GM12801 (cell line): Measurements from ENCODE around the gene SUPT4H1.

ENCODE experiments used
- TF ChIP-seq, protein P1 (sequence below): IDR thresholded peaks from one replicate; pipeline ENCODE4 v1.5.1; 2011; ENCODE audit warnings: control low read depth; ENCODE audit not compliant: insufficient read length; ENCODE audit errors: extremely low read depth

Gene SUPT4H1

DNA sequence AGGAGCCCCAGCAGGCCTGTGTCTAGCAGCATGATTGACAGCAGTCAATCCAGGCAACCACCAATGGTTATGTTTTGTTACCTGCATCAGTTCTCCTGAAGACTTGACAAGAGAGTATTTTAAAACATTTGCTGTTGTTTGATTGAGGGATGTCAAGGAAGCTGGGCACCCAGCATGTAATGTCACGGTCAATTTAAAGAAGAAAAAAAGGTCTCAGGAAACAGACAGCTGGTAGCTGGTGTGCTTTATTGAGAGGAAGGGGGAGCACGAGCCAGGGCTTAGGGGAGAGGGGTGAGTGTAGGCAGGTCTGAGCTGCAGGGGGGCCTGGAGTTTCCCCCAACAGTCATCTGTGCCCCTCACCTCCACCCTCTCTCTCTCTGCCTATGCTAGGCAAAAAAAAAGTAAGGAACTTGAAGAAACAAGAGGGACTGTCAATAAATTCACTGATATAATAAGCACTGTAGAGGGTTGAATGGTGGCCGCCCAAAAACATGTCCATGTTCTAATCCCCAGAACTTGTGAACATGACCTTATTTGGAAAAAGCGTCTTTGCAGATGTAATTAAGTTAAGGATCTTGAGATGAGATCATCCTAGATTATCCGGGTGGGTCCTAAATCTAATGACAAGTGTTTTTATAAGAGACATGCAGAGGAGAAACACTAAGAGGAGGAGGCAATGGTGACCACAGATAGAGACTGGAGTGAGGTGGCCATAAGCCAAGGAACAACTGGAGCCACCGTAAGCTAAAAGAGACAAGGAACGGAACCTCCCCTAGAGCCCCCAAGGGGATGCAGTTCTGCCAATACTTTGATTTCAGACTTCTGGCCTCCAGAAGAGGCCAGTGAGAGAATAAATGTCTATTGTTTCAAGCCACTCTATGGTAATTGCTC is 37.9 kb downstream of the SUPT4H1 start:
- TF ChIP-seq, protein P1, sequence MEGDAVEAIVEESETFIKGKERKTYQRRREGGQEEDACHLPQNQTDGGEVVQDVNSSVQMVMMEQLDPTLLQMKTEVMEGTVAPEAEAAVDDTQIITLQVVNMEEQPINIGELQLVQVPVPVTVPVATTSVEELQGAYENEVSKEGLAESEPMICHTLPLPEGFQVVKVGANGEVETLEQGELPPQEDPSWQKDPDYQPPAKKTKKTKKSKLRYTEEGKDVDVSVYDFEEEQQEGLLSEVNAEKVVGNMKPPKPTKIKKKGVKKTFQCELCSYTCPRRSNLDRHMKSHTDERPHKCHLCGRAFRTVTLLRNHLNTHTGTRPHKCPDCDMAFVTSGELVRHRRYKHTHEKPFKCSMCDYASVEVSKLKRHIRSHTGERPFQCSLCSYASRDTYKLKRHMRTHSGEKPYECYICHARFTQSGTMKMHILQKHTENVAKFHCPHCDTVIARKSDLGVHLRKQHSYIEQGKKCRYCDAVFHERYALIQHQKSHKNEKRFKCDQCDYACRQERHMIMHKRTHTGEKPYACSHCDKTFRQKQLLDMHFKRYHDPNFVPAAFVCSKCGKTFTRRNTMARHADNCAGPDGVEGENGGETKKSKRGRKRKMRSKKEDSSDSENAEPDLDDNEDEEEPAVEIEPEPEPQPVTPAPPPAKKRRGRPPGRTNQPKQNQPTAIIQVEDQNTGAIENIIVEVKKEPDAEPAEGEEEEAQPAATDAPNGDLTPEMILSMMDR, result no peak

DNA sequence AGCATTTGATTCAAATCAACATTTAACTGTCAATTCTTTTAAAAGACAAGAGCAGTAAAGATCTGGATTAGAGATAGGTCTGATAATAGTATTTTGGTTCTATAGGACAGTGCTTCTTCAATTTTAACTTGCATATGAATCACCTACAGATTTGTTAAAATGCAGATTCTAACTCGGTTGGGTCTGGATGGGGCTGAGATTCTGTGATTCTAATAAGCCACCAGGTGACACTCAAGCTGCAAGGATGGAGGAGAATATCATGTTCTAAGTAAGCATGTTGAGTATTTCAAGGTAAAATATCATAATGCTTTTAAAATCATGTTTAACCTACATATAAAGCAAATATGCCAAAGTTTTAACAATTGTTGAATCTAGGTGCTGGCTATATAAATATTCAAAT is 39.2 kb downstream of the SUPT4H1 start:
- TF ChIP-seq, protein P1, result no peak

DNA sequence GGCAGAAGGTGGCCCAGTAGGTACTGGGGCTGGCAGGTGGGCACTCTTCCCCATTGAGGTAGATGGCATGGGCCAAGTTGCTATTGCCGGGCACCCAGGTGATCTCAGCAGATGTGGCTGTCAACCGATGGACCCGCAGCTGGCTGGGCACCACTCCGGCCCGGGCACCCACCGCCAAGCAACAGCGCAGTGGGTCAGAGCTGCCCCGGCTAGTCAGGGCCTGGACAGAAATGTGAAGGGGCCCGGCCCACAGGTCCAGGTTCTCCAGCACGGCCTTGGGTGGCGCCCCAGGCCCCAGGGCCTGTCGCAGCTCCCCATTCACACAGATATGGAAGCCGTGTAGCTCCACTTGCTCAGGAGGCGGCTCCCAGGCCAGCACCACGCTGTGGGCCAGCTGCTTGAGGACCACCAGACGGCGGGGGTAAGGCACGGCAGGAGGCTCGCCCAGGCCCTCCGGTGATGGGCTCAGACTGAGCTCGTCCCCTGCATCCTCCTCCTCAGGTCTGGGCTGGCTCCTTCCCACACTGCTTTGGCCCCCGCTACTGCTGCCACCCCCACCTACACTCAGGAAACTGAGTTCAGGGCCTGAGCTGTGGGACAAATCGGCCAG is 39.9 kb downstream of the SUPT4H1 start:
- TF ChIP-seq, protein P1, result no peak

DNA sequence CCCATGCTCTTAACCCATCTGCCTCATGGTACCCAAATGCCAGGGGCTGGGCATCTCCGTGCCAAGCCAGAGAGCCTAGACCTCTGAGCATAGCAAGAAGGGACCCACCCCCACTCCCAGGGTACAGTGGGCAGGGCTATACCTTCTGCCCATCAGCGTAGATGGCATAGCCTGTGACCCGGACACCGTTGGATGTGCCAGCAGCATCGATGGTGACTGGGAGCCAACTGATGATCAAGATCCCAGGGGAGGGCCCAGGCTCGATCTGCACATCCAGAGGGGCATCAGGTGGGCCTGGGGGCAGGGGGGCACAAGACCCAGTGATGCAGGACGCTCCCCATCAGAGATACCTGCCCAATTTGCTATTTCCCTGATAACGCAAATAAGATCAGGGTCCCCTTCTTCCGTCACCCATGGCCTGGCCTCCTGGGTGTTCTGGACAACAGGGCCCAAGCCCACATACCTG is 40.5 kb downstream of the SUPT4H1 start:
- TF ChIP-seq, protein P1, result no peak

DNA sequence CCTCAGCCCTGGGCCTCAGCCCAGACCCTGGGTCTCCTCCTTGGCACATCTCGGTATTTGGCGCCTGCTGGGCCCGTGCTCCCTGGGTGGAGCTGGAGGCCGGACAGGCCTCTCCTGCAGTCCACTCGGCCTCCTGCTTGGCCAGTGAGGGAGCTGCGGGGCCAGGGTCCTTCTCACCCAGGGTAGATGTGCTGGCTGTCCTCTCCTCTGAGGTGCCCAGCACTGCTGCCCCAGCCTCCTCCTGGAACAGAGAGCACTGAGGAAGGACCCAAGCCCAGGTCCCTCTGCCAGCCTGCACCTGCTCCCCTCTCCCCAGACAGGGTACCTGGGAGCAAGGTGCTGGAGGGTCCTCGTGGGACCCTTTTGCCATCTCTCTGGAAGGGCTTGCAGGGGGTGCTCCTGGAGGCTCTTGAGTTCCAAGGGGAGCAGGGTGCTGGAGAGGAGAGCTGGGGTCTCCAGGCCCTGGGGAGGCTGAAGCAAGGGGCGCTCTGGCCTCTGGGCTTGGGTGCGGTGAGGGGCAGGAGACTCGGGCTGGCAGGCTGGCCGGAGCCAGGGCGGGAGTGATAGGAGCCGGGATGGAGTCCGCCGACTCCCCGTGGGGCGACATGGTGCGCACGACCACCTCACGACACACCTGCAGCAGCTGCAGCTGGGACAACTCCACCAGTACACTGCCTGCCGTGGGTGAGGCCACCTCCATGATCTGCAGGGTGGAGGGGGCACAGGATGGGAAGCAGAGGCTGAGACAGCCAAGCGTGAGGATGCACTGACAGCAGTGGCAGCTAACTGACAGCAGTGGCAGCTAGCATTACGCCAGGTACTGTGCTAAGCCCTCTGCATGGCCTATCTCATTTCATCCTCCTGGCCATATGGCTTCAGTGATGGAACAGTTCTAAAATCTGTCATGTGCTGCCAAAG is 41.2 kb downstream of the SUPT4H1 start:
- TF ChIP-seq, protein P1, result no peak

DNA sequence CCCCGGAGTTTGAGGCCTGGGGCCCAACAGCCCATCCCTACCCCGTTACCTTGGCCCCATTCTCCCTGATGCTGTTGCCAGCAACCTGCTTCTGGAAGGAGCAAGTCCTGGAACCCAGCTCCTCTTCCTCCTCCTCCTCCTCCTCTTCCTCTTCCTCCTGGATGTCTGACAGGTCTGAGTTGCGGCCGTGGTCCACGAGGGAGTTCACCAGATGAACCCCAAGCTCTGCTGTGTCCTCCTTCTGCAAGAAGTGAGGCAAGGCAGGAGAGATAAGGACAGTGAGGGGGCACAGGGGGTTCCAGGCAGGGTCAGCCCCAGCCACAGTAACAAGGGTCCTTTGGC is 42.1 kb downstream of the SUPT4H1 start:
- TF ChIP-seq, protein P1, result no peak
